Uterus (tissue), 4 donors: Measurements from ENCODE around the gene HECW1. TPM values are rescaled to one million over a fixed set of nuclear protein-coding genes. Genes with fewer than 3 reads are reported as not detected.
A peak's percentile ranks its signal among the peaks of the same experiment; 100 is the strongest.

Experiments
- DNase-seq, 2 donors: peaks; one replicate each; pipeline ENCODE4 v3.0.0-alpha.2; 2019 to 2020
- H3K27ac ChIP-seq, 2 donors: fragments of 200-600 bp; sonication (generic); 1 replicate in 1 of 2; 2 replicates in 1 of 2; pipeline ENCODE4 v1.5.1; 2016 to 2018
- H3K27me3 ChIP-seq, 2 donors: fragments of 200-600 bp; sonication (generic); one replicate each; pipeline ENCODE4 v1.5.1; 2018 to 2019; ENCODE audit warnings: control low read depth in 1 of 2
- H3K36me3 ChIP-seq, 2 donors: fragments of 200-600 bp; sonication (generic); one replicate each; pipeline ENCODE4 v1.5.1; 2019; ENCODE audit warnings: control low read depth in 1 of 2
- H3K4me1 ChIP-seq, 2 donors: fragments of 200-600 bp; sonication (generic); one replicate each; pipeline ENCODE4 v1.5.1; 2018 to 2019; ENCODE audit warnings: control low read depth in 1 of 2
- H3K4me3 ChIP-seq, 2 donors: fragments of 200-600 bp; sonication (generic); 1 replicate in 1 of 2; 2 replicates in 1 of 2; pipeline ENCODE4 v1.5.1; 2018 to 2019; ENCODE audit warnings: mild to moderate bottlenecking in 1 of 2
- H3K9me3 ChIP-seq, 2 donors: fragments of 200-600 bp; sonication (generic); one replicate each; pipeline ENCODE4 v1.5.1; 2019; ENCODE audit warnings: control low read depth in 1 of 2
- POLR2A ChIP-seq, 2 donors: fragments of 450-650 bp; IDR thresholded peaks; one replicate each; pipeline ENCODE4 v1.6.1; 2016; ENCODE audit warnings: antibody characterized with exemption in 2 of 2, mild to moderate bottlenecking in 1 of 2, moderate library complexity in 1 of 2
- intact Hi-C: fragments of 100-400 bp; cut with DNase I; formaldehyde crosslinking; loops from one replicate; pipeline ENCODE4 v1.15.1; 2023; ENCODE audit warnings: low total_unique reads
- total RNA-seq, 4 donors: library from RNA; depleted of rRNA in 3 of 4; stranded (reverse); fragments of >200 nt in 3 of 4; gene quantifications; one replicate each; pipeline versions ENCODE4 v1.1.0 to v1.2.4, GENCODE V29; 2014 to 2023
- TF ChIP-seq, protein P1 (sequence below), 4 experiments: fragments of 200-600 bp in 2 of 4; fragments of 450-650 bp in 2 of 4; sonication (generic) in 2 of 4; IDR thresholded peaks; one replicate each; pipeline ENCODE4 v1.5.1; 2016 to 2019; ENCODE audit warnings: antibody characterized with exemption in 4 of 4, mild to moderate bottlenecking in 2 of 4, moderate library complexity in 1 of 4
- donor health status: DM: yes; HTN: yes; CAD: no.

Gene HECW1
- total RNA-seq, 4 donors from 2014 or later: 0.28 TPM; not detected in 3

DNA sequence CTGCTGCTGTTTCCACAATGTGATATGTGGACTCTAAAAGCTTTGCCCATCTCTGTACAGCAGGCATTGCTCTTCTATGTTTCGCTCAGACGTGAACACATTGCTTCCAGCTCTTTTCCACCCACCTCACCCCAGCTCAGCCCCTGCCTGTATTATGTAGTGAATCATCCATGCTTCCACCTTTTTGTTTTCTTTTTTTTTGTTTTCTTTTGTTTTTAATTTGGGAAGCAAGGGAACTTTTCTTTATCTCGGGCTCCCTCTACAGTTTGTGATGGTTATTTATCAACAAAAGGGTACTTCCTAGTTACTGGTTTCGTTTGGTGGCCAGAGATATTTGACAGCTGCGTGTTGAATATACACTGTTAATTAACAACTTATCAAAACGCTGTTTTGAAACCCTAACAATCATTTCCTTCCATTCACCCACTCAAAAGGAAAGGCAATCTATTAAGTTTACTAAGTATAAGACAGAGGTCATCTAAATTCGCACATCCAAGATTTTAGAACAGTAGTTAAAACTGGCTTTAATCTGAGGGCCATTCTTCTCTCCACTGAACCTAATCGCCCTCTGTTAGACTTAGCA lies 342.6 kb downstream of the HECW1 start:
- Histone ChIP-seq H3K36me3 (no peaks in the 10 kb centered on the region), H3K4me1 (no peaks in the 10 kb centered on the region), H3K9me3 (no peaks in the 10 kb centered on the region), H3K27ac (no peak overlapping the region), H3K27me3 (no peaks in the 10 kb centered on the region), H3K4me3 (no peak overlapping the region)
- TF ChIP-seq, protein P1, sequence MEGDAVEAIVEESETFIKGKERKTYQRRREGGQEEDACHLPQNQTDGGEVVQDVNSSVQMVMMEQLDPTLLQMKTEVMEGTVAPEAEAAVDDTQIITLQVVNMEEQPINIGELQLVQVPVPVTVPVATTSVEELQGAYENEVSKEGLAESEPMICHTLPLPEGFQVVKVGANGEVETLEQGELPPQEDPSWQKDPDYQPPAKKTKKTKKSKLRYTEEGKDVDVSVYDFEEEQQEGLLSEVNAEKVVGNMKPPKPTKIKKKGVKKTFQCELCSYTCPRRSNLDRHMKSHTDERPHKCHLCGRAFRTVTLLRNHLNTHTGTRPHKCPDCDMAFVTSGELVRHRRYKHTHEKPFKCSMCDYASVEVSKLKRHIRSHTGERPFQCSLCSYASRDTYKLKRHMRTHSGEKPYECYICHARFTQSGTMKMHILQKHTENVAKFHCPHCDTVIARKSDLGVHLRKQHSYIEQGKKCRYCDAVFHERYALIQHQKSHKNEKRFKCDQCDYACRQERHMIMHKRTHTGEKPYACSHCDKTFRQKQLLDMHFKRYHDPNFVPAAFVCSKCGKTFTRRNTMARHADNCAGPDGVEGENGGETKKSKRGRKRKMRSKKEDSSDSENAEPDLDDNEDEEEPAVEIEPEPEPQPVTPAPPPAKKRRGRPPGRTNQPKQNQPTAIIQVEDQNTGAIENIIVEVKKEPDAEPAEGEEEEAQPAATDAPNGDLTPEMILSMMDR (IDR thresholded peaks at IDR 0.05): peak; percentile 11 to 21 (median 14)
- no peak for TF ChIP-seq POLR2A (IDR thresholded peaks at IDR 0.05)
- intact Hi-C loops: no loop called here
- no peak for DNase-seq

DNA sequence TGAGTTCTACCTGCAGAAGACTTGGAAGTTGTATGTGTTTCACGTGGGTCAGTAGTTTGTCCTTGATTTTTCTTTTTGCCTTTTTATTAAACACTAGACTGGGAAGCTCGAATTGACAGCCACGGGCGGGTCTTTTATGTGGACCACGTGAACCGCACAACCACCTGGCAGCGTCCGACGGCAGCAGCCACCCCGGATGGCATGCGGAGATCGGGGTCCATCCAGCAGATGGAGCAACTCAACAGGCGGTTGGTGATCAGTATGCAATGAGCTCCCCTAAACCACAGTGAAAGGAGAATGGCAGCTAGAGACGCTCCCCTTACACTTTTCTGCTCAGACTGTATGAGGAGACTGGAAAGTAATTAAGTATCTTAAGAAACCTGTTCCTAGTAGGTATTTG lies 343.8 kb downstream of the HECW1 start:
- no peaks in the 10 kb centered on the region for H3K4me1 ChIP-seq

DNA sequence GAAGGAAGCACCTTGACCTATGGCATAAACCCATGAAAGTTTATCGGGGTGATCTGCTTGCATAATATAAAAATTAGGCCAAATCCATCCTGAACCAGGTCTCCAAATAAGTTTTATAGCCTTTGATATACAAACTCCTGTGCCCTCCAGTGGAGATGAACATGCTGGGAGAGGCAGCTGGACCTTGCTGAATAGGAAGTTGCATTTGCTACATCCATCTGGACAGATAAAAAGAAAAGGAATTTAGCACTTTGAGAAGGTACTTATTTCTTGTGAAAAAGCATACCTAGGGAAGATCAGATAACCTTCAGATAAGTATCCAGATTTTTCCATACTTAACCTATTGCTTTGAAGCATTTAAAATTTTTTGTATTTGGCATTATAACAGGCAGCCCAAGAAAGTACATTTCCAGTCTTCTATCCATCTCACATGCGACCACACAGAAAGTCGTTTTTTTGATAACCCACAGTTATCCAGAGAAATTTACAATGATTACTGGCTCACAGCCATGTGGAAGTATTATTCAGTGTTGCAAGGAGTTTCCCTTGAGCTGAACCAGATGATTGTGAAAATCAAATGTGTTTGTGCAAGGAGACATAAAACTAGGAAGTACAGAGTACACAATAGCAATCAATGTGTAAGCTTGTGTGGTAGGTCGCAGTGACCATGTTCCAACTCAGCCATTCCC lies 346.0 kb downstream of the HECW1 start:
- no peaks in the 10 kb centered on the region for H3K36me3 ChIP-seq
- DNase-seq: no peak
- no peaks in the 10 kb centered on the region for H3K4me1 ChIP-seq
- intact Hi-C loops: no loop called here
- TF ChIP-seq POLR2A (IDR thresholded peaks at IDR 0.05): no peak
- no peaks in the 10 kb centered on the region for H3K9me3 ChIP-seq
- no peak overlapping the region for H3K27ac ChIP-seq
- no peak overlapping the region for H3K4me3 ChIP-seq
- no peaks in the 10 kb centered on the region for H3K27me3 ChIP-seq

More for the DNA sequence above, 343.8 kb downstream of the HECW1 start:
- TF ChIP-seq POLR2A (IDR thresholded peaks at IDR 0.05): no peak
- TF ChIP-seq, protein P1 (IDR thresholded peaks at IDR 0.05): no peak
- Histone ChIP-seq H3K27me3 (no peaks in the 10 kb centered on the region), H3K36me3 (no peaks in the 10 kb centered on the region), H3K4me3 (no peak overlapping the region), H3K9me3 (no peaks in the 10 kb centered on the region), H3K27ac (no peak overlapping the region)
- no peak for DNase-seq
- intact Hi-C loops: no loop called here

DNA sequence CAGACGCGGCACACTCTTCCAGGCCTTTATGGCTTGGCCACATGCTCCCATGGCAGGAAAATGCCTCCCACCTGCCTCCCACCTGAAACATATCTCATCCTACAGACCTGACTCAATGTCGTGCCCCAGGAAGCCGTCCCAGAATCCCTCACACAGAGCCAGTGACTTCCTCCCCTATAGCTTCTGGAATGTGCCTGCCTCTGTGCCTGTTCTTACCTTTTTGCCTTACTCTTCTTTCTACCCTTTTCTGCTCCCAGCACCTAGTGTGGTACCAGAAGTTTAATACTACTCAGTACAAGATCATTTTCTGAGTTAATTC lies 346.5 kb downstream of the HECW1 start:
- H3K27ac ChIP-seq: no peak overlapping the region
- no peaks in the 10 kb centered on the region for H3K27me3 ChIP-seq
- no peaks in the 10 kb centered on the region for H3K36me3 ChIP-seq
- no peaks in the 10 kb centered on the region for H3K9me3 ChIP-seq
- intact Hi-C loops: no loop called here
- no peak for DNase-seq
- TF ChIP-seq POLR2A (IDR thresholded peaks at IDR 0.05): no peak
- TF ChIP-seq, protein P1 (IDR thresholded peaks at IDR 0.05): no peak
- no peak overlapping the region for H3K4me3 ChIP-seq
- H3K4me1 ChIP-seq: no peaks in the 10 kb centered on the region

DNA sequence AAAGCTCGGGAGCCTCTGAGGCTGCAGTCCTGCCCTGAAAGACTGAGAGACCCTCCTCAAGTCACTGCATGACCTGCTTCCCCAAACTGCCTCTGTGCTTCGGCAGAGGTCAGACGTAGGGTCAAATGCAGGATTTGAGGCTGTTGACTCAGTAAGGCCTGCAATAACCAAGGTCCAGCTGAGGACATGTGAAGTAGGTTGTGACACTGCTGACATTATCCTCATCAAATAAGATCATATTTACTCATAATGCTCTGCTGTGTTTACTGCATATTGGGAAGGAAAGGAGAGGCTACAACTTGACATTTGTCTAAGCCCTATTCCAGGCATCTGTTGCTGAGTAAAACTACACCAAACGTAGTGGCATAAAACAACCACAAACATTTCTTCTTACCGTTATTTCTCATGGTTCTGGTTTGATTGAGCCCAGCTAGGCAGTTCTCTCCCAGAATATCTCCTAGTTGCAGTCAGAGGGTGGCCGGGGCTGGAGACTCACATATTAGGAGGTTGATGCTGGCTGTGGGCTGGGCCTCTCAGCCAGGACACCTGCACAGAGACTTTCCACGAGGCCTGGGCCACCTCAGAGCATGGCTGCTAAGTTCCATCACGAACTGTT lies 348.4 kb downstream of the HECW1 start:
- H3K9me3 ChIP-seq: no peaks in the 10 kb centered on the region
- no peaks in the 10 kb centered on the region for H3K27me3 ChIP-seq
- no peaks in the 10 kb centered on the region for H3K4me1 ChIP-seq
- no peak for TF ChIP-seq POLR2A (IDR thresholded peaks at IDR 0.05)
- TF ChIP-seq, protein P1 (IDR thresholded peaks at IDR 0.05): no peak
- H3K27ac ChIP-seq: no peak overlapping the region
- no peak overlapping the region for H3K4me3 ChIP-seq
- intact Hi-C loops: no loop called here
- H3K36me3 ChIP-seq: no peaks in the 10 kb centered on the region
- DNase-seq: no peak
